Erythroblast (primary cell): ENCODE data around the gene TTC21B.

ENCODE experiments used
- GATA1 ChIP-seq: IDR thresholded peaks from 2 replicates; pipeline ENCODE4 v1.6.1; 2011; ENCODE audit warnings: low read depth, mild to moderate bottlenecking, control low read depth, low read length, moderate library complexity
- POLR2A ChIP-seq: IDR thresholded peaks from 2 replicates; pipeline ENCODE4 v1.6.1; 2011; ENCODE audit warnings: mild to moderate bottlenecking, low read length

DNA sequence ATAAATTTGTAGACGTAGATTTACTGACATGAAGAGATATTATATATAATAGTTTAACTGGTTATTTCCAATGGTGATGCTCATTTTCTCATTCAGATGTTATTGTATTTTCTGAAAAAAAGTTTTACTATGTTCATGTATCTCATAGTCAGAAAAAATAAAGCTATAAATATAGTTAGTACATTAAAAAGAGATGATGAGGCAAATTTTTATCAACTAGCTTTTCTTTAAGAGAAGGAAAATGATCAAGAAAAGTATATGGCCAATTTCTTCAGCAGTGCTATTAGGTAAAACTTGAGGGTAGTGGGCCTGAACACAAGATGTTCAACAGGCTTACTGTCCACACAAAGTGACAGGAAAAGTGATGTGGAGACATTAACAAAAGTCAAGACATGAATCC, 11.7 kb downstream of the TTC21B start:
- TF ChIP-seq POLR2A, result no peak
- TF ChIP-seq GATA1, result no peak
